HG03432 (cell line): Measurements from ENCODE around the gene SELENOO.
"Not testable (repeated sequence)": the region's sequence is repeated elsewhere in the genome, so short reads cannot be mapped to it uniquely, and the experiment has no call there.

Experiments used
- ATAC-seq: cut with Tn5 transposase; IDR thresholded peaks from one replicate; pipeline ENCODE4 v1.9.1; 2021; ENCODE audit warnings: mild to moderate bottlenecking, moderate library complexity; ENCODE audit not compliant: unreplicated experiment

Gene SELENOO

DNA sequence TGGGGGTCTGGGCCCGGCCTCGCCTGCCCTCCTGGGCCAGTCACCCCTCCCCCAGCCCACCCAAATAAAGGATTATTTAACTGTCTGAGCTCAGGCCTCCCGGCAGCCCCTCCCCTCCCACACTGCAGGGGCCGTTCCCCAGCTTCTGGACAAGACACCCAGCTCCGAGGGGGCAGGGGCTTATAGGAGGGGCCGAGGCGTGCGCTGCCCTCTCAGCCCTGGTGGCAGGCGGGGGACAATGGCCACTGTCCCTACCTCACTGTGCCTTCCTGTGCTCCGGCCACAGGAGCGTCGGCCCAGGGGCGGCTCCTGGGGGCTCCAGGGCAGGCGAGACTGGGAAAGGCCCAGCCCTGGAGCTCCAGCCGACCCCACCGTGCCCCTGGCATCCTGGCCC, 2.2 kb upstream of the SELENOO start:
- no peak for ATAC-seq

DNA sequence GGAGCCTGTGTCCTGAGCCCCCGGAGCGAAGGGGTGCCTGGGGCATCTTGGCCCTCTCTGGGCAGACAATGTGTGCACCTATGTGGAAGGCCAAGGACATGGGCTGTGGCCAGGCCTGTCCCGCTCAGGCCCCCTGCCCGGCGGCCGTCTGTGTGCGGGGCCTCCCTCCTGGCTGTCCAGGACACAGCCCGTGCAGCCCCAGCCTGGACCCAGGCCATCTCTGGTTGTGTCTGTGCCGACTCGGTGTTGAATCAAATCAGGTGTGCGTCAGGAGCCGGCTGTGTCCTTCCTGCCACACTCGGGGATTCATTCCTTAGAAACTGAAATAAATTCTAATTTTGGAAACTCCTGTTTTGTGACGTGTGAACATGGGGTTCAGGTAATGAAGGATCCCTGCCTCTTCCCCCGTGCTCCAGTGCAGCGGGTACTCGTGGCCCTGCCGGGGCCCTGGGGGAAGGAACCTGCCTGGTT, 1.5 kb upstream of the SELENOO start:
- ATAC-seq = no peak

DNA sequence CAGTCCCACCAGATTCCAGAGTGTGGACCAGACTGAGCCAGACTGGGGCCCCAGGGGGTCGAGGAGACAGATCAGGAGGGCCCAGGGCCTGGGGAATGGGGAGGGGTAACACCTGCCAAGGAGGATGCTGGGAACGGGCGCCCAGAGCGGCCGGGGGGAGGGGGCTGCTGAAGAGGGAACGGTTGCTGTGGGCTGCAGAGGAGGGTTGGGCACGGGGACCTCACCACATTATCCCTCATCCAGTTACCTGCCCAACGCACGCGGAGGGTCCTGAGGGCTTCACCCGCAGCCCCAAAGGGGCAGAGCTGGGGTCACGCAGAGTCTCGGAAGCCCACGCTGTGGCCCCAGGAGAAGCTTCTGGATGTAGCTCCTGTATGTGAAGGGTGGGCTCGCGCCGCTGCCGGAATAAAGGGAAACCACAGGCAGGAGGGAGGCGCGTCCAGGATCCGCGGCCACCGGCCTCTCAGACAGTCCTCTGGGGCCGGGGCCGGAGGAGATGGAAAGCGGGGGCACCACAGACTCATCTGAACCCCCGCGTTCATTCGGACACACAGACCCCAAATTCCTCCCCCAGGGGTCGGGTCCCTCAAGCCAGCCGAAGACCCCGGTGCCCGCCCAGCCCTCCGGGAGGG, 866 bp upstream of the SELENOO start:
- no peak for ATAC-seq

DNA sequence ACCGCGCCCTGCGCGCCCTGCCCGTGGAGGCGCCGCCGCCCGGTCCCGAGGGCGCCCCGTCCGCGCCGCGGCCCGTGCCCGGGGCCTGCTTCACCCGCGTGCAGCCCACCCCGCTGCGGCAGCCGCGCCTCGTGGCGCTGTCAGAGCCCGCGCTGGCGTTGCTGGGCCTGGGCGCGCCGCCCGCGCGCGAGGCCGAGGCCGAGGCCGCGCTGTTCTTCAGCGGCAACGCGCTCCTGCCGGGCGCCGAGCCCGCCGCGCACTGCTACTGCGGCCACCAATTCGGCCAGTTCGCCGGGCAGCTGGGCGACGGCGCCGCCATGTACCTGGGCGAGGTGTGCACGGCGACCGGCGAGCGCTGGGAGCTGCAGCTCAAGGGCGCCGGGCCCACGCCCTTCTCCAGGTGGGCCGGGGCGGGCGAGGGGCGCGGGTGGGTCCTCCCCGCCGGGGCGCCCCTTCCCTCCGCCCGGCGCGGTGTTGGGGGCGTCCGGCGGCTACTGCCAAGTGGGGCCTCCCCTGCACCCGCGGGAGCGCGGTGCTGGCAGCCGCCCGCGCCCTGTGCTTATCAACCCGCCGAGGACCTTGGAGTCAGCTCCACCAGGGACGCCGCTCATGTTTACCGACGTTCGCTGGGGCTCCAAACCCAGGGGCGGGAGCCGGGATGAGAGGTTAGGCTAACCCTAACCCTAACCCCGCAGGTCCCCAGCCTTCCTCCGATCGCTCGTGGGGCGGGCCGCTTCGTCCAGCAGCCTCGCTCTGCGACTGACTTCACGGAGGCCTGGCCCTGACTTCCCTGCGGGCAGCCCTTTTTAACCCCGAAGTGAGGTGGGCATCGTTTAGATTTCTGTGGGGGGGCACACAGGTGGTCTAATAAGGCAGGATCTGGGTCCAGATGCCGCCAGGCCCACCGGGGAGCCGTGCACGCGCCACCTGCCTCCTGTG, 649 bp downstream of the SELENOO start:
- peak; percentile 15 for ATAC-seq

DNA sequence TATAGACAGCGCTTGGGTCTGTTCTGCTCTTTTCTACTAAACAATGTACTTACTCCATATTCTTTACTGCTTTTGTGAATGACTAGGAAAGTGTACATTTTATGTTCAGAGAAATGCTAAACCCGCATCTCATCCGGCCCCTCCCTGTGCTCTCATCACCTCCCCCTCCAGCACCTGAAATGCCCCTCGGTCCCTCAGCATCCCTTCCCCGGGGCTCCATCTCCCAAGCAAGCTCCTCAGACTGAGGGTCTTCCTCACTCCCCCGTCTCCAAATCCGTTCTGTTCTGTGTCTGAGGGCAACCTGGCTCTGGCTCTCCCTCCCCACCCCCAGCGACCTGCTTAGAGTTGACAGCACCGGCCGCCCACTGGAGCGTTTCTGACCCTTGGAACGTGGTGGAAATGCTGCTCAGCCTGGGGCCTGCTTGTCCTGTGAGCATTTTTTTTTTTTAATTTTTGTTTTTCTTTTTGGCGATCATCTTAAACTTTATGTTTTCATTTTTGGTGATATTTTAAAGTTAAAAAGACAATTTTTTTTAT, 1.4 kb downstream of the SELENOO start:
- ATAC-seq = no peak

DNA sequence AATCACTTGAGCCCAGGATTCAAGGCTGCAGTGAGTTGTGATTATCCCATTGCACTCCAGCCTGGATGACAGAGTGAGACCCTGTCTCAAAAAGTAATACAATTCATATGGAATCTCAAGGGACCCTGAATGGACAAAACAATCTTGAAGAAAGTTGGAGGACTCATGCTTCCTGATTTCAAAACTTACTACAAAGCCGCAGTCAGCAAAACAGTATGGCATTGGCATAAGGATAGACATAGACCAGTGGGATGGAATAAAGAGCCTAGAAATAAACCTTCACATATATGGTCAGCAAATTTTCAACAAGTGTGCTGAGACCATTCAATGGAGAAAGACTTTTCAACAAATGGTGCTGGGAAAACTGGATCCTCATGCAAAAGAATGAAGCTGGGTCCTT, 2.5 kb downstream of the SELENOO start:
- no peak for ATAC-seq

DNA sequence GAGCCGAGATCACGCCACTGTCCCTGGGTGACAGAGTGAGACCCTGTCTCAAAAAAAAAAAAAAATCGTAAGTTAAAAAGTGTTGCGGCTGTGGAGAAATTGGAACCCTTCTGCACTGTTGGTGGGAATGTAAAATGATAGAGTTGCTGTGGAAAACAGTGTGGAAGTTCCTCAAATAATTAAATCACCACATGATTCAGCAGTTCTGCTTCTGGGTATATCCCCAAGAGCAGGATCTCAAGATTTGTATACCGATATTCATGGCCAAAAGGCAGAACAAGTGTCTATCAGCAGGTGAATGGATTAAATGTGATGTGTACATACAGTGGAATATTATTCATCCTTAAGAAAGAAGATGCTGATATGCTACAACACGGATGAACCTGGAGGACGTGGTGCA, 3.8 kb downstream of the SELENOO start:
- ATAC-seq = no peak

DNA sequence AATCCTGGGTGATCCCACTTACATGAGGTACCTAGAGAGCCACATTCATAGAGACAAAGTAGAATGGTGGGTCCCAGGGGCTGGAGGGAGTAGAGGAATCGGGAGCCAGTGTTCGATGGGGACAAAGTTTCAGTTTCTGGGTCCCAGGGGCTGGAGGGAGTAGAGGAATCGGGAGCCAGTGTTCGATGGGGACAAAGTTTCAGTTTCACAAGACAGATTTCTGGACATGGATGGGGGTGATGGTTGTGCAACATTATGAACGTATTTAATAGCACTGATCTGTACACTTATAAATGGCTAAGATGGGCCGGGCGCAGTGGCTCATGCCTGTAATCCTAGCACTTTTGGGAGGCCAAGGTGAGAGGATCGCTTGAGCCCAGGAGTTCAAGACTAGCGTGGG, 4.2 kb downstream of the SELENOO start:
- not testable (repeated sequence) for ATAC-seq

DNA sequence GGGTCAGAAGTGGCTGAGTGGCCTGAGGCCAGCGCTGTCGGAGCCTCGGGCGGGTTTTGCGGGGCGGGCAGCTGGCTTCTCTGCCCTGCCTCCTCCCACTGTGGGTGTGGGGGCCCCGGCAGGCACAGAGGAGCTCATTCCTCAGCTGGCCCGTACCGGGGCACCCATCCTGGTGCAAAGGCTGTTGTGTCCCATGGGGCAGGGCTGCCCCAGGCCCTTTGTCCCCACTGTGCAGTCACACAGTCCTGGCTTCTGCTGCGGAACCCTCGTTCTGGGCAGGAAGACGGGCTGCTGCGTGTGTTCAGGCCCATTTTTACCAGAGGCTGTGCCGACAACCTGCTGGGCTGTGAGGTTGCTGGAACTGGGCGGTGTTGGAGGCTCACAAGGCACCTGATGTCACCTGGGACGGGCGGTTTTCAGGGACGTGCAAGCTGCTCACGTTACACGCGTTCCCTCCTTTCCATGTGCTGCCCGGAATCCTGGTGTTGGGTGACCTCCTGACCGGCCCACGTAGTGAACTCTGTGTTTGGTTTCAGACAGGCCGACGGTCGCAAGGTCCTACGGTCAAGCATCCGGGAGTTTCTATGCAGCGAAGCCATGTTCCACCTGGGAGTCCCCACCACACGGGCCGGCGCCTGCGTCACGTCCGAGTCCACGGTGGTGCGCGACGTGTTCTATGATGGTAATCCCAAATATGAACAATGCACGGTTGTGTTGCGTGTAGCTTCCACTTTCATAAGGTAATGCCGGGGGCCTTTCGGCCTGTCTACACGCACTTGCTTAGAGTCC, 5.2 kb downstream of the SELENOO start:
- ATAC-seq = no peak

DNA sequence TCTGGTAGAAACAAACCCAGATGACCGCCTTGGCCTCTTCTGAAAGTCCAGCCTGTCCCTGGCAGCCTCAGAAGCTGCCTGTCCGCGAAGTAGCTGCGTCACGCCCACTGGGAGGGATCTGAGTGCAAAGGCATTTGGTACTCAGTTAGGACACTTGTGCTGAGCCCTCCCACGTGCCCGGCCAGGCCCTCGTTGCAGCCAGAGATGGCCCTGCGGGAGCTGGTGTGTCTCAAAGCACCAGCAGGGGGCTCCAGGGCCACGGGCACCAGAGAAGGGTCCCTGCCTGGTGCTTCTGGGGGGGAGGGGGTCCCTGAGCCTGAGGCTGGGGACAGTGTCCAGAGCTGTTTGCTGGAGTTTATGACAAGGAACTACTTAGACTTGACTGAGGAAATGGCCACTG, 5.8 kb downstream of the SELENOO start:
- no peak for ATAC-seq

DNA sequence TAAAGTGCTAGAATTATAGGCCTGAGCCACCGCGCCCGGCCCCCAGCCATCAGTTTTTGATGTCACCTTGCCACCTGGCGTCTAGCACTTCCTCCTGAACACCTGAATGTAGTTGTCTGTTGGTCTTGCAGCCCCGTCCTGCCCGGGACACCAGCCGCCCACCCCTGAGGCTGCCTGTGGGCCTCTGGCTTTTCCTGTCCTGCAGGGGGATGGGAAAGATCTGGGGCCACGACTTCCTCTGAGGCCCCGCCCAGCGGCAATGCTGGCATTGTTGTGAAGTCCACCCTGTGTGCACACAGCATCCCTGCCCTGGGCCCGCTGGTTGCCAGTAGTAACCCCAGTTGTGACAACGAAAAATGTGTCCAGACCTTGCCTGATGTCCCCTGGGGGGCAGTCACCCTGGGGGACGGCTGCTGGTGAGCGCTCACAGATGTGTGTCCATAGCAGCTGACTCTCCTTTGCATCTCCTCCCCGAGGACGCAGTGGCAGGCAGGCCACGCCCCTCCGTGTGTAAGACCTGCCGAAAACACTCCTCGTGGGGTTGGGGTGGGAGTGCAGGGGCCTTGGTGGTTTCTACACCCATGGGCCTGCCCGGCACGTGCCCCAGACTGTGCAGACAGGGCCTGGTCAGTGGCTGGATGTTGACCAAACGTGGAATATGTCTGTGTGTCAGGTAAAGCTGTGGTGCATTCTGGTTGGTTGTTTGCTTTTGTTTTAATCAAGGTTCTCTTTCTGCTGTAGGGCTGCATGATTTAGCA, 6.8 kb downstream of the SELENOO start:
- ATAC-seq = no peak

DNA sequence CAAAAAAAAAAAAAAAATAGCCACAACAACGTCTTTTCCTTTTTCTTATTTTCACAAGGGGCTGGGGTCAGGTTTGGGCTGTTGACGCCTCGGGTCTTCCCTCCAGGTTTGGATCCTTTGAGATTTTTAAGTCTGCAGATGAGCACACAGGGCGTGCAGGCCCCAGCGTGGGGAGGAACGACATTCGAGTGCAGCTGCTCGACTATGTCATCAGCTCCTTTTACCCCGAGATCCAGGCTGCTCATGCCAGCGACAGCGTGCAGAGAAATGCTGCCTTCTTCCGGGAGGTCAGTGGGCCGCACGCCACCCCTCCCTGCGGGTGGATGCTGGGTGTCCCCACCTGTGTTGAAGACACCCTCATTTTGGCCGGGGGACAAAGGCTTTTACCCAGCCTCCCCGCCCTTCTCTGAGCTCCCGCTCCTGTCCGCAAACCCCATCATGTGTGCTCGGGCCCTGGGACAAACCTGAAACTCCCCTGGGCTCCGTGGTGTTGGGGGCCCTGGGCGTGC, 7.7 kb downstream of the SELENOO start:
- no peak for ATAC-seq

DNA sequence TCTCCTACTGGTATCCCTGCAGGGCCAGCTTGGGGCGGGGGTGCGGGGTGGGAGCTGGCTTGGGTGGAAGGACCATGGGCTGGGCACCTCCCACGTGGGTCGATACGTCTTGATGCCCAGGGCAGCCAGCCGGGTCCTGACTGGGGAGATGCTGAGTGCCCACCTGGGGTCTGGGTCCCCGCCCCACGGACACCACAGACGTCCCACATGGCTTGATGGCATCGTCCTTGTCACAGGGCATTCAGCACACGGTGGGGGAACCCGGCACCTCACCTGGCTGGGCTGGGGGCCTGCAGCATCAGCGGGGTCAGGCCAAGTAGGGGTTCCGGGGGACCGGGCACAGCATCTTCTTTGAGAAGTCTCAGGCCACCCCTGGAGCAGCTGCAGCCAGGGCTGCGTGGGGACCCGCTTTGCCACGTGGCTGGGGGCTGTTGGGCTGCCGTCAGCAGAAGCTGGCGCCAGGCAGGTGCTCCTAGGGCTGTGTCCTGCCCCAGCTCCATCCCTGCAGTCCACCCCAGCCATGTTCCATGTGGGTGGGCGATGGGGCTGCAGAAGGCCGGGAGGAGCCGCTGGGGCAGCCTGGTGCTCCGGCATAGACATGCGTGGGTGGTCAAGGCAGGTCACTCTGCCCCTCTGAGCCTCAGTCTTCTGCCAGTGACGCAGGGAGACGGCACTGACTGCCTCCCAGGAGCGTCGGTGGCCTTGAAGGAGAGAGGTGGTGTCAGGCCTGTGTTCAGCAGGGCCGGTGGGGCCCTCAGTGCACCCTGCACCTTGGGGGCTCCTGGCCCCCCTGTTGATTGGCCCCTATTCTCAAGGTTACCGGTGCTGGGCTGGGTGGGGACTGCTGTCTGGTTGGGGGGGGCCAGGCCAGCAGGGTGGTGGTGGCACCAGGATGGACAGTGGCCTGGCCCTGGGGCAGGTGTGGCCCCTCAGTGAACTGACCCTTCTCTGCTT, 8.4 kb downstream of the SELENOO start:
- no peak for ATAC-seq

DNA sequence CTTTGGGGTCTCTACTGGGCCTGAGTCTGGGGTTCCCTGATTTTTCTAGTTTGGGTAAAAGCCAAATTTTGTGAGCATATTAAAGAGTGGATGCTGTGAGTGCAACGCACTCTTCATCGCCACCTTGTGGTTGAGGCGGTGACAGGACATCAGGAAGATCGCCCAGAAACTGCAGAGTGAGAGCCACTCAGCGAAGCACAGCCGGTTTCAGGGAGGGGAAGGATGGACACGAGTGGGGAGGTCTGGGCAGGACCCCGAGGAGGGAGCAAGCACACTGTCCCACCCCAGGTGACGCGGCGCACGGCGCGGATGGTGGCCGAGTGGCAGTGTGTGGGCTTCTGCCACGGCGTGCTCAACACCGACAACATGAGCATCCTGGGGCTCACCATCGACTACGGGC, 9.1 kb downstream of the SELENOO start:
- ATAC-seq = no peak

DNA sequence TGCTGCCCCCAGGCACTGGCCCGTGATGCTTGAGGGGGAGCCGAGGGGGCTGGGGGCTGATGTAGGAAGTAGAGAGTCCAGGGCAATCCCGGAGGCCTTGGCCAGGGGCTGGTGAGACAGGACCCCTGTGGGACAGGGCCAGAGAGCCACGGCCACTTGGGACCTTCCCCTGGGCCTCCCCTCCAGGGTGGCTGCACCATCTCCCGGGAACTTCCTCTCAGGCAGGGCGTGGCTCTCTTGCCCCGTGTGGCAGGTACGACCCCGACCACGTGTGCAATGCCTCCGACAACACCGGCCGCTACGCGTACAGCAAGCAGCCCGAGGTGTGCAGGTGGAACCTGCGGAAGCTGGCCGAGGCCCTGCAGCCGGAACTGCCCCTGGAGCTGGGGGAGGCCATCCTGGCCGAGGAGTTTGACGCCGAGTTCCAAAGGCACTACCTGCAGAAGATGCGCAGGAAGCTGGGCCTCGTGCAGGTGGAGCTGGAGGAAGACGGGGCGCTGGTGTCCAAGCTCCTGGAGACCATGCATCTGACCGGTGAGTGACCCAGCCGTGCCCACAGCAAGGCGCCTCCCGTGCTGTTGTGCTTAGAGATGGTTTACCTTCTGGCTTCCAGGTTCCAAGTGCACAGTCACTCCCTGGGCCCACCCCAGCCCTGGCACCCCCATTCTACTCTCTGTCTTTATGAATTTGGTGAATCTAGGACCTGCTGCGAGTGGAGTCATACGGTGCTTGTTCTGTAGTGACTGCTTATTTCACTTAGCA, 9.7 kb downstream of the SELENOO start:
- ATAC-seq = no peak

DNA sequence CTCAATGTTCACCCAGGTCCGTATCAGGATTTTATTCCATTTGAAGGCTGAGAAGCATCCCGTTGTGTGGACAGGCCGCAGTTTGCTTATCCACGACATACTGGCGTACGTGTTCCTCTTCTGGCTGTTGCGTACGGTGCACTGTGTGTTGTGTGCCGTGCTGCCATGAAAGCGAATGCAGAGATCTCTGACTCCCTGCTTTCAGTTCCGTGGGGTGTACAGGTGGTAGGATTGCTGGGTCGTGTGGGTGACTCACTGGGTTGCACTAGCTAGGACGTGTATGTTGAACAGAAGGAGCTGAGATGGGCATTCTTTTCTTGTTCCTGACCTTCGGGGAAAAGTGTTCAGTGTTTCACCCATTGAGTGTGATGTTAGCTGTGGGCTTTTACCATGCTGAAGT, 10.3 kb downstream of the SELENOO start:
- no peak for ATAC-seq

DNA sequence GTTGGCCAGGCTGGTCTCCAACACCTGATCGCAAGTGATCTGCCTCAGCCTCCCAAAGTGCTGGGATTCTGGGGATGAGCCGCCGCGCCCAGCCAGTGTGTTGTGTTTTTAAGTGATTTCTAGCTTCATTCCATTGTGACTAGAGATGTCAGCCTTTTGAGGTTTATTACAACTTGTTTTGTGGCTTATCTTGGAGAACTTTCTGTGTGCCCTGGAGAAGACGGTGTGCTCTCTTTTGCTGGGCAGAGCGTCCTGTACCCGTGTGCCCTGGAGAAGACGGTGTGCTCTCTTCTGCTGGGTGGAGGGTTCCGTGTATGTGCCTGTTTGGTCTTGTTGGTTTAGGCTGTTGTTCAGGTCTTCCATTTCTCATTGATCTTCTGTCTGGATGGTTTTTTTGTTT, 12.5 kb downstream of the SELENOO start:
- no peak for ATAC-seq

DNA sequence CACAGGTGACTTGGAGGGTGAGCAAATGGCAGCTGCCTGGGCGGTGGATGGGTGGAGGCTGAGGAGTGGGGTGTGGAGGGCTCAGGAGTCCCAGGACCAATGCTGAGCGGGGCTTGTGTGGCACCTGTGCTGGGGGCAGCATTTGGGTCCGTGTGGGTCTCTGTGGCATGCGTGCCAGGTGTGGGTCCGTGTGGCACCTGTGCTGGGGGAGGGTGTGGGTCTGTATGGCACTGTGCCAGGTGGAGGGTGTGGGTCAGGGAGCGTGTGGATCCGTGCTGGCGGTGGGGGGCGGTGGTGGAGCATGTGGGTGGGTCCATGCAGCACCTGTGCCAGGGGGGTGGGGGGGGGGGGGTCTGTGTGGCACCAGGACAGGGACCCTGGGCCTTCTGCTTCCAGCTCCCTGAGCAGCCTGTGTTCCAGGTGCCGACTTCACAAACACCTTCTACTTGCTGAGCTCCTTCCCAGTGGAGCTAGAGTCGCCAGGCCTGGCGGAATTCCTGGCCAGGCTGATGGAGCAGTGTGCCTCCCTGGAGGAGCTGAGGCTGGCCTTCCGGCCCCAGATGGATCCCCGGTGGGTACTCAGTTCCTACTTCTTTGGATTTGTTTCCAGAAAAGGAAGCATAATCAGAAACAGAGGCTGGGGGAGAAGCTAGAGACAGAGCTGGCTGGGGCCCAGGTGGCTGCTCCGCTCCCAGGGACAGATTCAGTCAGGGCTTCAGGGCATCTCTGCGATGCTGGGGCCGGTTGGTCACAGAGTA, 14.7 kb downstream of the SELENOO start:
- ATAC-seq = no peak
